Fibroblast of gingiva (primary cell): ENCODE results near the gene TSPAN5.
A peak's percentile ranks its signal among the peaks of the same experiment; 100 is the strongest.
"Not testable (repeated sequence)": the region's sequence is repeated elsewhere in the genome, so short reads cannot be mapped to it uniquely, and the experiment has no call there.

Experiments used
- DNase-seq: peaks from one replicate; pipeline ENCODE4 v3.0.0-alpha.2; 2011; ENCODE audit warnings: low read depth

Gene TSPAN5

GRCh38 chr4:98546910-98547594 is 111.4 kb downstream of the TSPAN5 start:
- DNase-seq, result peak; percentile 82

- DNase-seq, result no peak
These were observed 113.5 kb downstream of the TSPAN5 start for GRCh38 chr4:98544818-98545414.

DNA sequence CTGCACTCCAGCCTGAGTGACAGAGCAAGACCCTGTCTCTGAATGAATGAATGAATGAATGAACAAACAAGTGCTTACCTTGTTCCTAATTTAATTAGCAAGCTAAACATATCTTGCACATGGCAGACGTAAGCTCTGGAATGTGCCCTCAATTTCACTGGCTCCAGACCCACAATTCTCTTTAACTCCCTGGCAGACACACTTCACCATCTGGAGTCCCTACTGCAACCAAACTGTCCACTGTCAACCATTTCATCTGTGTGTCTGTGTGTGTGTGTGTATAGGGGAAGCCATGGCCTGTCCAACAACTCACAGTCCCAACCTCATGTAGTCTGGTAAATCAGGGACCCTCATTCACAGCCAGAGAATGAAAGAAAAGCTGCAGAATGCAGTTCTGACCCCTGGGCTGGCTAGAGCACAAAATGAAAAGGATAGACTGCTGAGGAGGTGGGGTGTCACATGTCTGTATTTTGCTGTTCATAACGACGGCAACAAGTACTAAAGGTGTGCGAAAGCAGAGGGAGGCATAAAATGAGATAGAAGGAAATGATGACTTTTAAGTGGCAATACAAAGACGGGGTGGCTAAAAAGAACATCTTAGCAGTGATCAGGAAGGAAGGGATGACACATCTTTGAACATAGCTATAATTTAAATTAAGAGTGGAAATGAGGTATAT is 114.1 kb downstream of the TSPAN5 start:
- DNase-seq, result no peak

DNA sequence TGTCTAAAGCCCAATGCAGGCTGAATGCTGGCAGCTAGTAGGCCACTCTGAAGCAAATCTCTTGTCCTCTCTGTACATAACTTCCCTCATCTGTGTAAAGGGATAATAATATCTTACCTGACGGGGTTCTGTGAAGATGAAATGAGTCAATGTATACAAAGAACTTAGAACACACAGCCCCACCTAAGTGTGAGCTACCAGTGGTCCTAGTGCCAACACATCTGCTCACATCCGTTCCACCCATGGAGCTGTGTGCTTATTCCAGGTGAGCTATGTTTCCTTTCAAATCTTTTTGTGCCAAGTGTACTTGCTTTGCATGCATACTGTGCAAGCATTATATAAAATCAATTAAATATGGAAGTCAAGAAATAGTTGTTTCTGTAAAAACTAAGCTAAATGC is 116.4 kb downstream of the TSPAN5 start:
- no peak for DNase-seq

DNA sequence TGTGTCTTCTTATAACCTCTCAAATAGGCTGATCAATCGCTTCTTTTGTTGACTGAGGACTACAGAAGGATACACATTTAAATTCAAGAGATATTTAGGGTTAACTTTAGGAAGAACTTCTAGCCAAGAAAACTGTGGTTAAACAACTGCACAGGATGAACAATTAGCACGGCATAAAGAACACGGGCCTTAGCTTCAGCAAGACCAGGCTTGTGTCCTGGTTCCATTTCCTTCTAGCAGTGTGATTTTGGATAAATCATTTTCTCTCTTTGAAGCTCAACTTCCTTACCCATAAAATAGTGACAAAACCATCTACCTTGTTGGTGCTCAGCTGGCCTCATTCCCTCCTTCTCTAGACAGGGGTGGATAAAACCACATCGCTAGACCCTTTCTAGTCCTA is 117.6 kb downstream of the TSPAN5 start:
- no peak for DNase-seq

DNA sequence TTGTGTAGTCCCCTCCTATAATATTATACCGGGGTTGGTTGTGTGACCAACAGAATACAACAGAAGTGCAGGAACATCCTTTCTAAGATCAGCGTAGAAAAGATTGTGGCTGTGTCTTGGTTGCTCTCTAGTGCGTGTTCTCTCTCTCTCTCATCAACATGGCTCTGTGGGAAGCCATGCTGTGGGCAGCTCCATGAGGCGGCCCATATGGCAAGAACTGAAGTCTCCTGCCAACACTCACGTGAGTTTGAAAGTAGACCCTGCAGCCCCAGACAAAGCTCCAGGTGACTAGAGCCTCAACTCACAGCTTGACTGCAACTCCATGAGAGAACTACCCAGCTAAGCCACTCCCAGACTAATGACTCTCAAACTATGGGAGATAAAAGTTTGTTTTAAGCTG is 118.7 kb downstream of the TSPAN5 start:
- no peak for DNase-seq

- DNase-seq, result peak; percentile 40
These were observed 119.1 kb downstream of the TSPAN5 start for GRCh38 chr4:98539299-98539698.

GRCh38 chr4:98536631-98537030 is 121.8 kb downstream of the TSPAN5 start:
- DNase-seq, result no peak

- not testable (repeated sequence) for DNase-seq
These were observed 124.3 kb downstream of the TSPAN5 start for GRCh38 chr4:98534146-98534545.

- peak; percentile 53 for DNase-seq
These were observed 127.8 kb downstream of the TSPAN5 start for GRCh38 chr4:98530572-98530971.

DNA sequence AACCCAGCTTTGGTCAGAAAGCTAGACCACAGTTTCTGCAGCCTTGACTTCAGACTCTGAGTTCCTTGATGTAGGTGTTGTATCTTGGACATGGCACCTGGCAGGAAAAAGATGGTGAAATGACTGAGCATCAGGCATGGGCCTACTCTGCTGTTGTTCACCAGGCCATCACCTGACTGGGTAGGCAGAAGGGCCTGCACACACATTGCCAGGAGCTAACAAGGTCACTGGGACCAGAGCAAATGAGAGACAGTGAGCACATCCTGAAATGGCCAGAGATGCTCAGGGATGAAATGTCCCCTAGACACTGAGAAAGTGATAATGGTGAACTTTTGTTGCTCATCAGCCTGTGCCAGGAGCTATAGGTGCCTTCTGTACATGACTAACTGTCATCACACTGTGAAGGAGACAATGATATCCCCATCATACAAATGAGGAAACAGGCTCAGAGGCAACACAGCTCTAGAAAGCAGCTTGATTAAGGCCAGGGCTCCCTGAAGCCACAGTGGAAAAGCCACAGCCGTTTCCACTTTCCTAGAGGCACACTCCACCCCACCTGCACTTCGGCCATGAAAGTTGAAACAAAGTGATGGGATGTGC is 128.3 kb downstream of the TSPAN5 start:
- no peak for DNase-seq

- no peak for DNase-seq
These were observed 129.5 kb downstream of the TSPAN5 start for GRCh38 chr4:98528882-98529281.

- DNase-seq, result peak; percentile 23
These were observed 130.7 kb downstream of the TSPAN5 start for GRCh38 chr4:98527534-98528269.

GRCh38 chr4:98524230-98524629 is 134.2 kb downstream of the TSPAN5 start:
- no peak for DNase-seq

DNA sequence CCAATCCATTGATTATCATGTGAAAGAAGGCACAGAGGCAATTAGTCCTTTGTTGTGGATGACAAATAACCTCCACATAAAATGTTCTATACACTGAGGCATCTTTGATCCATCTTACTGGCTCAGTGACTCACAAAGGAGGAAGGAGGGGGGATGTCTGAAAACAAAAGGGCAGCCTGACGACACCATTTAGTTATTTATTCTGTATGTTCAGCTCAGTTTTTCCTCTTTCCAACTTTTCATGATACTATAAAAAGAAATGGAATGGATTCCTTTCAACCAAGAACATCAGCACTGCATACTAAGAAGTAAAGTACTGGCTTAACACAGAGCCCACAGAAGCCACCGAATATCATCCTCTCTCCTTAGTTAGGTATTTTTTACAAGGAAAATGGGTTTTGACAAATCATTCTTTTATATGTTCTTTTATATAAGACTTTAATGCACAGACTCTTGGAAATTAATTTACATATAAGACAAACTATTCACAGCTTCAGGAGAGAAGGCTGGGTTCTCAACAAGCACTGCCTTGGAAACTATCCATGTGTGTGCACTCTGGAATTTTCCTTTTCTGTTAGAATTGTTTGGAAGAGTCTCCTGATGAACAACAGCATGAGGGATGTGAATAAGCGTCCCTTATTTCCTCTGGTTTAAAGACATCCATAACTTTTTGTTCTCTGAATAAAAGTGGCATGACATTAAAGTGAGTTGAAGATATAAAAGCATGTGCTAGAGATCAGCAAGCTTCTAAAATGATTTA is 135.6 kb downstream of the TSPAN5 start:
- DNase-seq, result peak; percentile 69

GRCh38 chr4:98522062-98522461 is 136.3 kb downstream of the TSPAN5 start:
- no peak for DNase-seq

GRCh38 chr4:98521486-98521885 is 136.9 kb downstream of the TSPAN5 start:
- DNase-seq, result no peak

DNA sequence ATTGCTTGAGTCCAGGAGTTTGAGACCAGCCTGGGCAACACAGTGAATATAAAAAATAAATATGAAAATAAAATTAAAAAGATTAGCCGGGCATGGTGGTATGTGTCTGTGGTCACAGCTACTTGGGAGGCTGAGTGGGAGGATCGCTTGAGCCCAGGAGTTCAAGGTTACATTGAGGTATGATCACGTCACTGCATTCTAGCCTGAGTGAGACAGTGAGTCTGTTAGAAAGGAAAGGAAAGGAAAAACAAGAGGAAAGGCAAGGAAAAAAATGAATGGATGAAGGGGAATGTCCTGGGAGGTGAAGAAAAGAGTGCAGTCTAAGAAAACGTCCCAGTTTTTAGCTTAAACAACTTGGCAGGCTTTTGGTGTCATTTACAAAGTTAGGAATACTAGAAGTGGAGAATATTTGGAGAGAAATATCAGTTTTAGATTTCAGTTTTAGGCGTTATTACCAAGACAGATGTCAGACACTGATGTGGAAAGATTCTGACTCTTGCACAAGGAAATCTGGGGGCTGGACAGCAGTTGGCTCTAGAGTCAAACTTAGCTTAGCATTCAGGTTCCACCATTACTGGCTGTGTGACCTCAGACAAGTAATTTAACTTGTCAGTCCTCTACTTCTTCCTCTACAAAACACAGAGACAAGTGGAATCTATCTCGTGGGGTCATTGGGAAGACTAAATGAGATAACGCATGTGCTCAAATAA is 139.0 kb downstream of the TSPAN5 start:
- peak; percentile 48 for DNase-seq

DNA sequence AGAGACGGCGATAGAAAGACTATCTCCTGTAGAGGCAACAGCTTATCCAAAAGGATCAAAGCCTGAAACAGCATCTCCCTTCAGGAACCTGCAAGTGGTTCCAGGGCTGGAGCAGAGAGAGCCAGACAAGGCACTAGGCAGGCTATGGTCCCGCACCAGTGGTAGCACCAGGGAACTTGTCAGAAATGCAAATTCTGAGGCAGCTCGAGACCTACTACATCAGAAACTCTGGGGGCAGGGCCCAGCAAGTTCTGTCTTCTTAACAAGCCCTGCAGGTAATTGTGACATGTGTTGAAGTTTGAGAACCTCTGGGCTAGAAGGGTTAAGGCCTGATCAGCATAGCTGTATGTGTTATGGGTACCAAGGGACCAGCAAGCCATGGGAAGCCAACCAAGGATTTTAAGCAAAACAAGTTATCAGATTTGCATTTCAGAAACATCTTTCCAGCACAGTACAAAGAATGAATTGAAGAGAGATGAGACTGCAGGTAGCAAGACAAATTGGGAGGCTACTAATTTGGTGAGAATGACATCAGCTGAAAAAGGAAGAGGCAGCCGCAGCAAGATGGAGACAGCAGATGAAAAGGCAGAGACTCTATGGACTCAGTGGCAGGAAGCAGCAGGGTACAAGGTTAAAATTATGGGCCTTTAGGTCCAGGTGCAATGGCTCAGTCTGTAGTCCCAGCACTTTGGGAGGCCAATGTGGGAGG is 139.7 kb downstream of the TSPAN5 start:
- DNase-seq, result no peak
